Activated CD4-positive, alpha-beta T cell treated with anti-CD3 and anti-CD28 coated beads for 24 hours (primary cell): ENCODE results near the gene IFI30.
"Not testable (repeated sequence)": the region's sequence is repeated elsewhere in the genome, so short reads cannot be mapped to it uniquely, and the experiment has no call there.

ENCODE experiments used
- DNase-seq, 2 donors: peaks; one replicate each; pipeline ENCODE4 v3.0.0-alpha.2; 2020; ENCODE audit warnings: low read depth in 2 of 2

IFI30 gene

GRCh38 chr19:18152817-18153555 lies 20.6 kb upstream of the IFI30 start, which contains the start of gene PIK3R2:
Gene PIK3R2 (plus strand): TSS chr19:18153163. CDS start chr19:18155880, 2,717 bp downstream.
- peak; percentile 100 for DNase-seq

DNA sequence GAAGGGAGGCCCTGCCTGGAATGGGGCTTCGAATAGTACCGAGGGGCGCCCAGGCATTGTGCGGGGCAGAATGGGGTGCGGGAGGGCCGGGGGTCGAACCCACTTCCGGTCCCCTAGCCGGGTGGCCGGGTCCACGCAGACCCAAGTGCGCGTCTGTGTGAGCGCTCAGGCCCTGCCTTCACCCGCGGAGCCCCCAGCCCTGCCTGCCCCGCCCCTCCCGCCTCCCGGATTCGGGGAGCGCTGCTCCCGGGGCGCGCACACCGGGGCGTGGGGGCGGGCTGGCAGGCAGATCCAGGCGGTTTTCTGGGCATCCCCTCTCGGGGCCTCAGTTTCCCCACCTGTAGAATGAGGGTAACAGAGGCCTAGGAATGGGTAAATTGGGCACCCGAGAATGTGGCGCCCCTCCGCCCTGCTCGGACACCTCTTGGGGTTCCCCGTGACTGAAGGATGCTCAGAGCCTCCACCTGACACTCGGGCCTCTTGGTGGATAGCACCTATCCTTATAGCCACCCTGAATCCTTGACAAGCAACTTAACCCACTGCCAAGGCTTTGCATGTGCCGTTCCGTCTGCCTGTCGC lies 20.0 kb upstream of the IFI30 start:
- no peak for DNase-seq

GRCh38 chr19:18155095-18156087 lies 18.2 kb upstream of the IFI30 start:
- no peak for DNase-seq

DNA sequence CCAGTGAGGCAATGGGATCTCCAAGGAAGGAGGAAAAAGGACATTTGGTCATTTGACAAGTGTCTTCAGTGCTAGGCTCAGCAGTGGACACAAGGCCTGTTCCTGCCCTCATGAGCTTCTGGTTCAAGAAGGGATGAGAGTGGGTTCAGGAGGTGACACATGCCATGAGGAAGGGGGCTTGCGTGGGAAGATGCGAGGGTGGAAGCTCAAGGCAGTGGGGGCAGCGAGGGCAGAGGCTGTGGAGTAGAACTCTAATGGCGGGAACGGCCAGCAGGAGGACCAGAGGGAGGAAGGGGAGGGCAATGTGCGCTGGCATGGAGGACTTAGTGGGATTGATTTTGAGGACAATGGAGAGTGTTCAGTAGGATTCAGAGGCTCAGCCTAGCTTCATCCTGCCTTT lies 17.3 kb upstream of the IFI30 start:
- DNase-seq = no peak

DNA sequence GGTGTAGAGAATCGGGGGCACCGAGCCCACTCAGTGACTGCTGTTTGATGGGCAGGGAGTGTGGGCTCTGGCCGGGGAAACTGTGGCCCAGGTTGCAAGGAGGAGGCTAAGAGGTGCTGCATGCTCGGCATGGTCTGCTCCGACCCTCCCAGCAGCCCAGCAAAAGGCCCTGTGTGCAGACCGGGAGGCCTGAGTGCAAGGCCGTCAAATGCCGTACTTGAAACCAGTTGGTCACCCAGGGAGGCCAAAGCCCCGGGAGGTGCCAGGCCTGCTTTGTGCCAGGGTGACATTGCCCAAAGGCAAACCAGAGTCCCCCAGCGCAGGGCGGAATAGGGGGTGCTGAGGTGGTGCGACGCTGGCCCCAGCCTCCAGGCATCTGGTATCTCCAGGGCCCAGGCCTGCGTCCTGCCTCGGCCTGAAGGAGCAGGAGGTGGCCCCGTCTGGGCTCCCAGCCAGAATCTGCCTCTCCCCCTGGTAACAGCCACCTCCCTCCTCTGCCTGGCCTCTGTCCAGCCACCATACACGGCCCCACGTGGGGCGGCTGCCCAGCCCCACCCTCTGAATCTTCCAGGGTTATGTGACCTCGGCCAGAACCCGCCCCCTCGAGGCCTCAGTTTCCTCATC lies 16.7 kb upstream of the IFI30 start:
- DNase-seq = no peak

DNA sequence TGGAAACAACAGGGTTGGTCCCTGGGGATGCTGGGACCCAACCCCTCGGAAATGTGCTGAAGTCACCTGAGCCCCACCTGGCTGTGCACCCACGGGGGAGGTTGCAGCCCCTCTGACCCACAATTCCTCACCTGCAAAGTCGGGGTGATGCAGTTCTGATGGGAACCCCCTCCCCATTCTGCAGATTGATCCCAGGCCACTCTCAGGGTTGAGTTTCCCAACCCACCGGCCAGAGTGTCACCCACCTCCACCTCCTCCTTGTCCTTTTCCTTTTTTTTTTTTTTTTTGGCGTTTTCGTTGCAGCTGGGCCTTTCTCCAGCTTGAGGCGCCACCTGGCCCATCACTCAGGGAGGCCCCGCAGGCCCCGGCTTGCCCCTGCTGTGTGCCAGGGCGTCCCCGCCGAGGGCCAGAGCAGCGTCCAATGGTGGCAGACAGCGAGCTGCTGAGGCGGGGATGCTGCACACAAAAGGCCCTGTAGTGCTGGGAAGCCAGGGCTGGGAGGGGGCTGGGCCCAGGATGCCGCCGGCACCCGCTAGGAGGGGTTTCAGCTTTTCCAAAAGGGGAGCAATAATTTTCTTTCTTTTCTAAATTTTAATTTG lies 16.0 kb upstream of the IFI30 start:
- DNase-seq = no peak

DNA sequence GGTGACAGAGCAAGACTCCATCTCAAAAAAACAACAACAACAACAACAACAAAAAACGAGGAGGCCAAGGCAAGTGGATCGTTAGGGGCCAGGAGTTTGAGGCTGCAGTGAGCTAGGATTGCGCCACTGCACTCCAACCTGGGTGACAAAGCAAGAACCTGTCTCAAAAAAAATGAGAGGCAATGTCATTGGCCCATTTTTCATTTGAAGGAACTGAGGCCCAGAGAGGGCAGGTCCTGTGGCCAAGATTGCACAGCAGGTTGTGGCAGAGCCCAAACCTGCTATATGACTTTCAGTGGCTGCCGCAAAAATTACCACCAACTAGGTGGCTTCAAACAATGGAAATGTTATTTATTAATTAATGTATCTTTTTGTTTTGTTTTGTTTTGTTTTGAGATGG lies 15.1 kb upstream of the IFI30 start:
- DNase-seq = no peak

GRCh38 chr19:18159059-18159616 lies 14.5 kb upstream of the IFI30 start:
- DNase-seq = not testable (repeated sequence)

DNA sequence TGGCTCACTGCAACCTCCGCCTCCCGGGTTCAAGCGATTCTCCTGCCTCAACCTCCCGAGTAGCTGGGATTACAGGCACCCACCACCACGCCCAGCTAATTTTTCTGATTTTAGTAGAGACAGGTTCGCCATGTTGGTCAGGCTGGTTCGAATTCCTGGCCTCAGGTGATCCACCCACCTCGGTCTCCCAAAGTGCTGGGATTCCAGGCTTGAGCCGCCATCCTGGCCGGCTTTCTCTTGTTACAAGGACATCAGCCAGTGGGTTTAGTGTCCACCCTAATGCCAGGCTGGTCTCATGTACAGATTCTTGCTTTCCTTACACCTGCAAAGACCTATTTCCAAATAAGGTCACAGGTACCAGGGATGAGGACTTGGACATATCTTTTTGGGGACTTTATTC lies 13.8 kb upstream of the IFI30 start:
- DNase-seq = no peak

DNA sequence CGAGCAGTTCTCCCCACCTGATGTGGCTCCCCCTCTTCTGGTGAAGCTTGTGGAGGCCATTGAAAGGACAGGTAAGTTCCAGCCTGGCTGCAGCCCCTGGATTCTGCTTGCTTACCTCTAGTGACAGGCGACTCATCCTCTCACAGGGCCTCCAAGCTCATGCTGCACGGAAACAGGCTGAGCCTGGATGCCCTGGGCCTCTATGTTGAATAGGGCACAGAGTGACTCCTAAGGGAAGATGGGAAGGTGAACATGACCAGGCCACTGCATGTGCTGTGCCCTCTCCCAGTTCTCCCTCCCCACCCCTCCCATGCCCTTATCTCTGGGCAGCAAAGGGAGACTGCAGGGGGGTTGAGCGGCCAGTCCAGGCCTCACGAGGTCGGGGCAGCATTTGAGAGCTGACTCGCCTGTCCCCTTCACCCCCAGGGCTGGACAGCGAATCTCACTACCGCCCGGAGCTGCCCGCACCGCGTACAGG lies 13.1 kb upstream of the IFI30 start:
- no peak for DNase-seq

DNA sequence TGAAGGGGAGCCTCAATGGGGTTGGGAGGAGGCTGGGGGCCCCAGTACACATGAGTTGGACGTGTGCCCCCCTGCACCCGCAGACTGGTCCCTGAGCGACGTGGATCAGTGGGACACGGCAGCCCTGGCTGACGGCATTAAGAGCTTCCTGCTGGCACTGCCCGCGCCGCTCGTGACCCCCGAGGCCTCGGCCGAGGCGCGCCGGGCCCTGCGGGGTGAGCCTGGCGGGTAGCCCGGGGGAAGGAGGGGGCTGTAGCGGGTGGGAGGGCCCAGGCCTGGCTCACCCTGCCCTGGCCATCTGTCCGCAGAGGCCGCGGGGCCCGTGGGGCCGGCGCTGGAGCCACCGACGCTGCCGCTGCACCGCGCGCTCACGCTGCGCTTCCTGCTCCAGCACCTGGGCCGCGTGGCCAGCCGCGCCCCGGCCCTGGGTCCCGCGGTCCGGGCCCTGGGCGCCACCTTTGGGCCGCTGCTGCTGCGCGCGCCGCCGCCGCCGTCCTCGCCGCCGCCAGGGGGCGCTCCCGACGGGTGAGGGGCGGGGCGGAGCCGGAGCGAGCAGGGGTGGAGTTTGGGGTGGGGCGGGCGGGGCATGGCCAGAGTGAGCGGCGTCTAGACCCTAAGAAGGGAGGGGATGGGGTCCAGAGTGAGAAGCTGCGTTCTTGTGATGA lies 12.5 kb upstream of the IFI30 start:
- DNase-seq = peak; percentile 71 to 72

DNA sequence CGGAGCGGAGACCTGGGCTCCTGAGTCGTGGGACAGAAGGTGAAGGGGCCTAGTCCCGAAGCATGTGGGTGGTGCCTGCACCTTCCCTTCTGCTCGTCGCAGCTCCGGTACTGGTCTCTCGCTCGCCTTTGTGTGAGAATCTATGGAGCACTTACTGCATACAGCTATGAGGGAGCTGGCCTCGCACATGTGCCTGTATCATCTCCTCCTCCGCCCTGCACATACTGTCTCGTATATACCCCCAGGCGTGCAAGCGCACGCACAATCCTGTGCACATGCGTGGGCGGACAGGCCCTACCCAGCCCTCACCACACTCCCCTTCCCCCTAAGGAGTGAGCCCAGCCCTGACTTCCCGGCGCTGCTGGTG lies 12.0 kb upstream of the IFI30 start:
- no peak for DNase-seq

DNA sequence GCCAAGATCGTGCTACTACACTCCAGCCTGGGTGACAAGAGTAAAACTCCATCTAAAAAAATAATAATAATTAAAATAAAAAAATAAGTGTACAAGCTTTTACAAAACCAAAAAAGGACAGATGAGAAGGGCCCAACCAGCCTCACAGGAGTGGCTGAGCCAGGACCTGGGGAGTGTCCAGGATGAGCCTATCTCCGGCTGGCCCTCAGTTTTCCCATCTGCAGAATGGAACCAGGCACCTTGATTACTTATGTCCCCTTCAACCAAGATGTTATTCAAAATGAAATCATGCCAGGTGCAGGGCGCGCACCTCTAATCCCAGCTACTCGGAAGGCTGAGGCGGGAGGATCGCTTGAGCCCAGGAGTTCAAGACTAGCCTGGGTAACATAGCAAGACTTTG lies 9.5 kb upstream of the IFI30 start:
- DNase-seq = no peak

- no peak for DNase-seq
Observed at GRCh38 chr19:18165794-18166544, 7.6 kb upstream of the IFI30 start.

GRCh38 chr19:18167011-18167410 lies 6.6 kb upstream of the IFI30 start:
- DNase-seq = no peak

GRCh38 chr19:18167975-18168645 lies 5.5 kb upstream of the IFI30 start:
- no peak for DNase-seq

- DNase-seq = no peak
Observed at GRCh38 chr19:18168673-18169381, 4.8 kb upstream of the IFI30 start.

- no peak for DNase-seq
Observed at GRCh38 chr19:18170714-18171255, 2.8 kb upstream of the IFI30 start.
